Hepatocyte (in vitro differentiated cells): Measurements from ENCODE around the gene ITGB2. TPM values are rescaled to one million over a fixed set of nuclear protein-coding genes. Genes with fewer than 3 reads are reported as not detected.

Experiments used
- DNase-seq: peaks from one replicate; pipeline ENCODE4 v3.0.0-alpha.2; 2016; ENCODE audit warnings: low spot score
- H2AFZ ChIP-seq: fragments of 200-600 bp; sonication (generic); 2 replicates; pipeline ENCODE4 v1.6.0; 2016; ENCODE audit warnings: antibody characterized with exemption, mild to moderate bottlenecking
- H3K27ac ChIP-seq: fragments of 200-600 bp; sonication (generic); 2 replicates; pipeline ENCODE4 v1.5.1; 2016; ENCODE audit warnings: mild to moderate bottlenecking
- H3K27me3 ChIP-seq: fragments of 200-600 bp; sonication (generic); 2 replicates; pipeline ENCODE4 v1.6.1; 2016
- H3K36me3 ChIP-seq: fragments of 200-600 bp; sonication (generic); replicated peaks from 2 replicates; pipeline ENCODE4 v1.5.1; 2016; ENCODE audit warnings: low read depth; ENCODE audit not compliant: insufficient read depth
- H3K4me1 ChIP-seq: fragments of 200-600 bp; sonication (generic); 2 replicates; pipeline ENCODE4 v1.5.1; 2016; ENCODE audit warnings: mild to moderate bottlenecking, moderate library complexity; ENCODE audit not compliant: insufficient read depth
- H3K4me2 ChIP-seq: fragments of 200-600 bp; sonication (generic); 2 replicates; pipeline ENCODE4 v1.6.0; 2016
- H3K4me3 ChIP-seq: fragments of 200-600 bp; sonication (generic); 2 replicates; pipeline ENCODE4 v1.5.1; 2016; ENCODE audit warnings: mild to moderate bottlenecking
- H3K79me2 ChIP-seq: fragments of 200-600 bp; sonication (generic); 2 replicates; pipeline ENCODE4 v1.6.0; 2017; ENCODE audit warnings: mild to moderate bottlenecking
- H3K9me2 ChIP-seq: fragments of 200-600 bp; sonication (generic); replicated peaks from 2 replicates; pipeline ENCODE4 v1.6.0; 2017; ENCODE audit warnings: mild to moderate bottlenecking; ENCODE audit not compliant: insufficient read depth
- H3K9me3 ChIP-seq: fragments of 200-600 bp; sonication (generic); 2 replicates; pipeline ENCODE4 v1.5.1; 2016; ENCODE audit warnings: low read depth, mild to moderate bottlenecking
- H4K20me1 ChIP-seq: fragments of 200-600 bp; sonication (generic); 2 replicates; pipeline ENCODE4 v1.6.0; 2016; ENCODE audit warnings: mild to moderate bottlenecking; ENCODE audit not compliant: insufficient read depth, poor library complexity, severe bottlenecking
- EZH2 ChIP-seq: fragments of 200-600 bp; sonication (generic); IDR thresholded peaks from 2 replicates; pipeline ENCODE4 v1.6.1; 2016; ENCODE audit warnings: antibody characterized with exemption, mild to moderate bottlenecking, borderline replicate concordance
- EZH2phosphoT487 ChIP-seq: fragments of 200-600 bp; sonication (generic); IDR thresholded peaks from one replicate; pipeline ENCODE4 v1.6.1; 2018; ENCODE audit warnings: antibody characterized with exemption, mild to moderate bottlenecking, low read depth, moderate library complexity; ENCODE audit not compliant: unreplicated experiment, severe bottlenecking
- WGBS: methylation state at CpG from one replicate; pipeline ENCODE4 v1.1.6; 2016; ENCODE audit warnings: low lambda C conversion rate; ENCODE audit errors: missing lambda C conversion rate; 5-methylcytosine and 5-hydroxymethylcytosine counted together
- polyA plus RNA-seq: library from polyadenylated mRNA; unstranded; fragments of >200 nt; fragmentation: Nextera tagmentation; extraction: Ambion mirVana; gene quantifications from 2 replicates; pipeline ENCODE4 v1.2.1, GENCODE V29; 2016
- total RNA-seq: library from RNA; depleted of rRNA; stranded (reverse); fragments of >200 nt; gene quantifications from 2 replicates; pipeline ENCODE4 v1.2.3, GENCODE V29; 2014
- TF ChIP-seq, protein P1 (sequence below): fragments of 200-600 bp; sonication (generic); IDR thresholded peaks from 2 replicates; pipeline ENCODE4 v1.5.1; 2016; ENCODE audit warnings: antibody characterized with exemption, mild to moderate bottlenecking; ENCODE audit not compliant: poor library complexity

Gene ITGB2
- total and polyA plus RNA-seq, 2 experiments from 2014 or later: 3.8 to 4.2 TPM

GRCh38 chr21:44838039-44838895 is 82.4 kb downstream of the ITGB2 start:
- no peaks in the 10 kb centered on the region for H3K36me3 ChIP-seq
- no peaks in the 10 kb centered on the region for H3K4me1 ChIP-seq
- no peak overlapping the region for H3K4me3 ChIP-seq
- 90% methylated on average over 22 of the region's 30 CpGs for WGBS
- H2AFZ ChIP-seq: no peak overlapping the region
- H3K27ac ChIP-seq: no peak overlapping the region
- DNase-seq: no peak
- H4K20me1 ChIP-seq: no peaks in the 10 kb centered on the region
- H3K79me2 ChIP-seq: no peaks in the 10 kb centered on the region
- H3K9me3 ChIP-seq: no peaks in the 10 kb centered on the region
- no peak overlapping the region for H3K4me2 ChIP-seq
- no peaks in the 10 kb centered on the region for H3K27me3 ChIP-seq
- no peaks in the 10 kb centered on the region for H3K9me2 ChIP-seq
- no peak for TF ChIP-seq EZH2phosphoT487
- TF ChIP-seq, protein P1, sequence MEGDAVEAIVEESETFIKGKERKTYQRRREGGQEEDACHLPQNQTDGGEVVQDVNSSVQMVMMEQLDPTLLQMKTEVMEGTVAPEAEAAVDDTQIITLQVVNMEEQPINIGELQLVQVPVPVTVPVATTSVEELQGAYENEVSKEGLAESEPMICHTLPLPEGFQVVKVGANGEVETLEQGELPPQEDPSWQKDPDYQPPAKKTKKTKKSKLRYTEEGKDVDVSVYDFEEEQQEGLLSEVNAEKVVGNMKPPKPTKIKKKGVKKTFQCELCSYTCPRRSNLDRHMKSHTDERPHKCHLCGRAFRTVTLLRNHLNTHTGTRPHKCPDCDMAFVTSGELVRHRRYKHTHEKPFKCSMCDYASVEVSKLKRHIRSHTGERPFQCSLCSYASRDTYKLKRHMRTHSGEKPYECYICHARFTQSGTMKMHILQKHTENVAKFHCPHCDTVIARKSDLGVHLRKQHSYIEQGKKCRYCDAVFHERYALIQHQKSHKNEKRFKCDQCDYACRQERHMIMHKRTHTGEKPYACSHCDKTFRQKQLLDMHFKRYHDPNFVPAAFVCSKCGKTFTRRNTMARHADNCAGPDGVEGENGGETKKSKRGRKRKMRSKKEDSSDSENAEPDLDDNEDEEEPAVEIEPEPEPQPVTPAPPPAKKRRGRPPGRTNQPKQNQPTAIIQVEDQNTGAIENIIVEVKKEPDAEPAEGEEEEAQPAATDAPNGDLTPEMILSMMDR: no peak
- TF ChIP-seq EZH2: no peak

DNA sequence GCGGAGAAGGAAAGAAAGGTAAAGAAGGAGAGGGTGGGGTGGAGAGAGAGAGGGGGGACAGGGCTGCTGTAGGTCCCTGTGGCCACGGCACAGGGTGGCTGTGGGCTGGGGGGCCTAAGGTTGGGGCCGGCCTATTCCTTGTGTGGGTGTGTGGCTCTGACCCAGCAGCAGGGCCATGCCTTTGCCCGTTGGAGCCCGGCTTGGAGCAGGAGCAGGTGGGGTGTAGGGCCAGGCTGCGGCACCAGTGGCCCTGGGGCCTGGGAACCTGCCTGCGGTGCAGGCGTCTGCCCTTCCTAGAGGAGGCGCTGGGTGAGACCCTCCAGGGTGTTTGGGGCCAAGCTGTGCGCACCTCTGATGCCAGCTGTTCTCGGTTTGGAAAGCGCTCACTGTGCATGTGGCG is 83.2 kb downstream of the ITGB2 start:
- Histone ChIP-seq H3K9me3 (no peaks in the 10 kb centered on the region), H3K4me1 (no peaks in the 10 kb centered on the region), H3K27ac (no peak overlapping the region), H3K27me3 (no peaks in the 10 kb centered on the region), H3K4me2 (no peak overlapping the region), H3K4me3 (no peak overlapping the region), H3K9me2 (no peaks in the 10 kb centered on the region), H3K79me2 (no peaks in the 10 kb centered on the region), H3K36me3 (no peaks in the 10 kb centered on the region), H4K20me1 (no peaks in the 10 kb centered on the region), H2AFZ (no peak overlapping the region)
- no peak for DNase-seq
- WGBS: 96% methylated on average over 10 of the region's 13 CpGs
- TF ChIP-seq EZH2phosphoT487 (no peak), EZH2 (no peak)
- TF ChIP-seq, protein P1: no peak

DNA sequence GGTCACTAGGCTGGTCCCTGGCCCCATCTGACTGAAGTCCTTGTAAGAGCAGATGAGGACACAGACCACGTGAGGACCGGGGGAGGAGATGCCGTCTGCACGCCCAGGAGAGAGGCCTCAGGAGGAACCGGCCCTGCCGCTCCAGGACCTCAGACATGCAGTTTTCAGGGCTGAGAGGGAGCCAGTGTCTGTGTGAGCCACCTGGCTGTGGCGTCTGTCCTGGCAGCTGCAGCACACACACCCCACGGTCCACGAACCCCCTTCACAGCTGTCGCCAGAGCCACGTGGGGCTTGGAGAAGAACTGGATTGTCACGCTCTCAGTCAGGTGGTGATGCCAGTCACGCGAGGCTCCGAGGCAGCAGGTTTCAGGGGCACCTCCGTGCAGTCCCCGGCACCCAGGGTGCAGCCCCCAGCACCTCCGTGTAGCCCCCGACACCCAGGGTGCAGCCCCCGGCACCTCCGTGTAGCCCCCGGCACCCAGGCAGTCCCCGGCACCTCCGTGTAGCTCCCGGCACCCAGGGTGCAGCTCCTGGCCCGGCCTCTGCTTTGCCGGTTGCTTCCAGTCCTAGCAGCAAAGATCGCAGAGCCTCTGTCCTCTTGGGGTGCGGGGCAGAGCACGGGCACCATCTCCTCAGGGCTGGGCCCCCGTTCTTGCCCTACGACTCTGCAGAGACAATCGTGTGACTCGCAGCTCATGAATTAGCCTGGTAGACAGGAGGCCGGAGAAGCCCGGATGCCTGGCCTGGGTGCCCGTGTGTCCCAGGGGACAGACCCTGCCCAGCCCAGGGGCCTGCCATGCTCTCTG is 83.8 kb downstream of the ITGB2 start:
- Histone ChIP-seq H3K4me1 (no peaks in the 10 kb centered on the region), H3K9me2 (no peaks in the 10 kb centered on the region), H3K79me2 (no peaks in the 10 kb centered on the region), H2AFZ (no peak overlapping the region), H3K9me3 (no peaks in the 10 kb centered on the region), H4K20me1 (no peaks in the 10 kb centered on the region), H3K36me3 (no peaks in the 10 kb centered on the region), H3K27ac (no peak overlapping the region), H3K4me2 (no peak overlapping the region), H3K27me3 (no peaks in the 10 kb centered on the region), H3K4me3 (no peak overlapping the region)
- DNase-seq: peak; percentile 77
- TF ChIP-seq EZH2 (no peak), EZH2phosphoT487 (no peak)
- TF ChIP-seq, protein P1: no peak
- WGBS: 76% methylated on average over 35 of the region's 37 CpGs
